NCI-H2196 (cell line): ENCODE measurements around the gene DCN.

Experiments used
- DNase-seq: peaks from one replicate; lab custom pipeline; 2025; ENCODE audit not compliant: unreplicated experiment; lab: John Stamatoyannopoulos, UW

DCN gene

GRCh38 chr12:91140026-91140931 is 42.3 kb downstream of the DCN start:
- no peak for DNase-seq

GRCh38 chr12:91139286-91139685 is 43.3 kb downstream of the DCN start:
- DNase-seq: no peak

GRCh38 chr12:91138337-91138920 is 44.2 kb downstream of the DCN start:
- no peak for DNase-seq

GRCh38 chr12:91133871-91134270 is 48.7 kb downstream of the DCN start:
- no peak for DNase-seq

GRCh38 chr12:91129662-91130362 is 52.8 kb downstream of the DCN start:
- DNase-seq: no peak

GRCh38 chr12:91127751-91128150 is 54.9 kb downstream of the DCN start:
- no peak for DNase-seq

- no peak for DNase-seq
Observed at GRCh38 chr12:91127306-91127705, 55.3 kb downstream of the DCN start.

- no peak for DNase-seq
Observed at GRCh38 chr12:91126516-91126915, 56.1 kb downstream of the DCN start.

- DNase-seq: no peak
Observed at GRCh38 chr12:91123236-91123916, 59.2 kb downstream of the DCN start.

- DNase-seq: no peak
Observed at GRCh38 chr12:91120781-91121180, 61.8 kb downstream of the DCN start.

- DNase-seq: no peak
Observed at GRCh38 chr12:91119089-91119488, 63.5 kb downstream of the DCN start.

GRCh38 chr12:91113621-91114020 is 69.0 kb downstream of the DCN start:
- no peak for DNase-seq

- no peak for DNase-seq
Observed at GRCh38 chr12:91111366-91112325, 71.0 kb downstream of the DCN start, which contains the start of gene LUM. LUM (minus strand) TSS chr12:91111494; CDS start chr12:91108979, 2,515 bp downstream.

GRCh38 chr12:91110311-91110924 is 72.2 kb downstream of the DCN start:
- DNase-seq: no peak

GRCh38 chr12:91109581-91110310 is 72.9 kb downstream of the DCN start:
- DNase-seq: no peak

GRCh38 chr12:91109148-91109564 is 73.5 kb downstream of the DCN start:
- DNase-seq: peak; percentile 1

GRCh38 chr12:91108196-91108755 is 74.3 kb downstream of the DCN start:
- DNase-seq: no peak

GRCh38 chr12:91106283-91106682 is 76.3 kb downstream of the DCN start:
- no peak for DNase-seq

GRCh38 chr12:91105807-91106206 is 76.8 kb downstream of the DCN start:
- DNase-seq: no peak
